GM10847 (cell line): ENCODE measurements around the gene CREB3L2.

Experiments used
- POLR2A ChIP-seq: IDR thresholded peaks from 2 replicates; pipeline ENCODE4 v1.6.1; 2011; ENCODE audit not compliant: insufficient read length; ENCODE audit errors: extremely low read depth

Gene CREB3L2

GRCh38 chr7:137893143-137893742, 108.6 kb downstream of the CREB3L2 start:
- no peak for TF ChIP-seq POLR2A

- no peak for TF ChIP-seq POLR2A
These were observed 110.8 kb downstream of the CREB3L2 start for GRCh38 chr7:137891016-137891655.

- no peak for TF ChIP-seq POLR2A
These were observed 111.4 kb downstream of the CREB3L2 start for GRCh38 chr7:137890449-137890921.

GRCh38 chr7:137888241-137888640, 113.6 kb downstream of the CREB3L2 start:
- TF ChIP-seq POLR2A, result no peak

- TF ChIP-seq POLR2A, result no peak
These were observed 115.1 kb downstream of the CREB3L2 start for GRCh38 chr7:137886746-137887145.

- TF ChIP-seq POLR2A, result no peak
These were observed 115.6 kb downstream of the CREB3L2 start for GRCh38 chr7:137886281-137886680.

- TF ChIP-seq POLR2A, result no peak
These were observed 116.2 kb downstream of the CREB3L2 start for GRCh38 chr7:137885678-137886077.

GRCh38 chr7:137882806-137883205, 119.1 kb downstream of the CREB3L2 start:
- no peak for TF ChIP-seq POLR2A

GRCh38 chr7:137882261-137882668, 119.6 kb downstream of the CREB3L2 start:
- no peak for TF ChIP-seq POLR2A

- TF ChIP-seq POLR2A, result no peak
These were observed 120.2 kb downstream of the CREB3L2 start for GRCh38 chr7:137881607-137882260.

GRCh38 chr7:137880432-137880831, 121.5 kb downstream of the CREB3L2 start:
- TF ChIP-seq POLR2A, result no peak

GRCh38 chr7:137879357-137880158, 122.3 kb downstream of the CREB3L2 start:
- no peak for TF ChIP-seq POLR2A

- no peak for TF ChIP-seq POLR2A
These were observed 123.4 kb downstream of the CREB3L2 start for GRCh38 chr7:137878333-137878961.

GRCh38 chr7:137877027-137877675, 124.7 kb downstream of the CREB3L2 start:
- TF ChIP-seq POLR2A, result no peak
